HG03060 (cell line): ENCODE measurements around the gene ARHGAP26.

ENCODE experiments used
- ATAC-seq: cut with Tn5 transposase; IDR thresholded peaks from one replicate; pipeline ENCODE4 v1.9.1; 2021; ENCODE audit warnings: low read depth, moderate number of reproducible peaks; ENCODE audit not compliant: unreplicated experiment

Gene ARHGAP26

DNA sequence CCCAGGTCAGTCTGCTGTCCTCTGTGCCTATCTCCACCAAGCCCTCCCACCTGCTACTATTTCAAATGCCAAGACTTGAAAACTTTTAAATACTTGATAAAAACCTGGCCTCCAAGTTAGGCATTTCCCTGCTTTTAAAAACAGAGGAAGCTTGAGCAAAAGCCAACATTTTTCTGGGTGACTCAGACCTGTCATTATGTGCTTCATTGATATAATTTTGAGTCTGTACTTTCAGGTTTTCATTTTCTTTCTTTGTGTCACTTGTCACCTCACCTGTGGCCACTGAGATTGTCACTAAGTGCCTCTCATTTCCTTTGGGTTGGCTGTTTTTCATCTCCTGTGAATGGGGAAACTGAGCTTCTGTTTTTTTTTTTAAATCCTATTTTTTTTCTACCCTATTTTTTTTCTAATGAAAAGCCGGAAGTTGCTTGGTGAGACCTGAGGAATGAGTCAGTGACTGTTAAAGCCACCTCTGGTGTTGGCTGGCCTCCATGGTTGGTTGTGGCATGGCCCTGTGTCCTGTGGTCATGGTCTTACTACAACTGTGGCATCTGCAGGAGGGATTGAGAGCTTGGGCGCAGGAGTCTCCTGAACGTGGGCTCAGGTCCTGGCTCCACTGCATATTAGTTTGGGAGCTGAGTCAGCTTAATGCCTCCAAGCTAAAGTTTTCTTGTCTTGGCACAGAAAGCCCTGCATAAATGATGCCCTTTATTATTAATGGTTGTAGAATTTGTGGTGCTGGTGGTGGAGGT is 56.7 kb downstream of the ARHGAP26 start:
- no peak for ATAC-seq

DNA sequence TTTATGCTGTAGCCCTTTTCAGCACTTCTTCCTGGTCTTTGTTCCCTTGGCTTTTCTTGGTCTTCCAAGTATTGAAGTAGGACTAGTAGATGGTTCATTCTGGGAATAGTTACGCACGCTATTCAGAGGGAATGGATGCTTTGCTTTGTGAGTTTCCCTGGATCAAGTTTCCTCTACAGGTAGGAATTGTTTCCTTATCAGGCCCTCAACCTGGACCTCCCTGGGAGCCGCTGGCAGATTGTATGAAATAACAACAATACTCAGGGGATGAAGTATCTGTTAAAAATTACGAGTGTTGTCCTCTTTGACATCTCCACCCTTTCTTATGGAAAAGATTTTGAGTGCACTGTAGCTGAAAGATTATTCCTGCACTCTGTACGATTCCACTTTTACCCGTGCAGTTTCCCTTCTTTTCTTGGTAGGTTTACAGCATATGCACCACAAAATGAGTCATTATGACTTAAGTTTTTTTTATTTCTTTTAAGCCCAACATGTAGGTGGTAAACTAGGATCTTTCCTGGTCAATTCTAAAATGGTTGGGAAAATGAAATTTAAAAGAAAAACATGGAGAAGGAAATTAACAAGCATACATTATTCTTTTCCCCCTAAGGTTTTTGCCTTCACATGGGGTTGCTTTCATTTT is 57.9 kb downstream of the ARHGAP26 start:
- ATAC-seq, result no peak

DNA sequence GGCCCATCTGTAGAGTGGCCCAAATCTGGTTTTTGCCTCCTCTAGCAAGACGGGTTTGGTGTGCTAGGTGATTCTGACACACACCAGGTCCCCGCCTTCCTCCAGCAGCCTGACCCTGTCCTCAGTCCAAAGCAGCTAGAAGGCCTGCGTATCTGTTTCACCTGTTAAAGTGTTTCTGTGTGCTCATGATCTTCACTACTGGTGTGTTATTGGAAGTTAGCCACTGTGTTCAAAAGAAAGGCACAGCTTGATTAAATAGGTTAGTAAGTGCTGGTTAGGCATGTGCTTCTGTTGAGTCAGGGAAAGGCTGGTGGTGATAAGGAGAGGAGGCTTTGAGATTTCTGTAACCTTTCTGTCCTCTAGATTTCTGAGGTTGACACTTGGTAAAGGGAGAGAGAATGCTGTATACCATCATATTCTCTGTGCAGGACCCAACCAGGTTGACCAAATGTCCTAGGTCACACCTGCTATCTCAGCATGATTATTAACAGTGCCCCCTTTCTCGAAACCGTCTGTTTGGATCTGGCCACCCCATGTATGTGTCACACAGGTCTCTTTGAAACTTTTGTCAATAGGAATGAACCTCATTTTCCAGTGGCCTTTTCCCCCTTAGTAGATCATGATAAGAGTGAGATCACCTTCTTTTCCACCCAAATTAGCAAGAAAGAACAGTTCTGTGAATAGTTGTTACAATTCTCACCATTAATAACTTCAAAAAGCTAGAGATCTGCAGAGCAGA is 58.8 kb downstream of the ARHGAP26 start:
- ATAC-seq, result no peak

DNA sequence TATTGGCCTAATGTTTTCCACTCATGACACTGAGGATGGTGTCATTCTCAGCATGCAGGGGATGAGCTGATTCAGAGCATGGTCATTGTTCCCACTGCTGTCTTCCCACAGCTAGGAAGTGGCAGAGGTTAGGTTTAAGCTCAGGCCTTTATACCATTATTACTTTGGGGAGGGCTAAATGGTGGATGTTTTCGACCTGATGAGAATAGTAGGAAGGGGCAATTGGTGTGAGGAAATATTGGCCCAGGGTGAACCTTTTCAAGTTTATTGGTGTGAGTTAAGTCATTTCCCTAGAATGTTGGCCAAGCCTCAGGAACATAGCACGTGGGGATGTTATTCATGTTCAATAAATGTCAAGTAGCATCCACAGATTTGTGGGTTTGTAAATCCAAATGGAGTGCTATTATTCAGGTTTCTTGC is 59.6 kb downstream of the ARHGAP26 start:
- no peak for ATAC-seq

DNA sequence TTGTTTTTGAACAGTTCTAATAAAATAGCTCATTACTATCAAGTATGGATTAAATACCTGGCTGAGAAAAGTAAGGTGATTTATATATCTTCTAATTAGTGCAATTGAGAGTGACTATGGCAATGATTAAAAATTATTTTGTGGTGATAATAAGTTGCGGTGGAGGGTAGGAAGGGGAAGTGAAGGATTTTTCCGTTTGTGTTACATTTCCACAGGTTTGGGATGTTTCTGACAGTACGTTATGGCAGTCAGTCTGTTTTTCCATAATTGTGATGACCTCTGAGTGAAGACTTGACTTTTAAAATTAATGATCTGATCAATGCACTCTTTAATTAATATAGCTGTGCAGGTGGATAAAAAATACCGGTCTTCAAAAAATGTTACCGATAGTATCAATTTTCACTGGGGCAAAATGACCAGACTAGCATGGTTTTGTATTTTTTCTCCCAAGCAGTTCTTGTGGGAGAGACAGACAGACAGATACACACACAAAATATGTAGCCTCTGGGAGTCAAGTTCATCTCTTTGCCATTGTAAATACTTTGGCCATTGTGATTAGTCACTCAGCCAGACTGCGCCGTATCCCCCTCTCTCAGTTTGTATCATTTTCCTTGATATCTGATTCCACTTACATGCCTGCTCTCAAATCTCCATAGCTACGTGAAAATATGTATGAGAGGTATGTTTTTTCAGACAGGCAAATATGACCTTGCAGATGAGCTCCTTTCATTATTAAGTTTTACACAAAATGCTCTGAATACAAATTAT is 60.2 kb downstream of the ARHGAP26 start:
- no peak for ATAC-seq

DNA sequence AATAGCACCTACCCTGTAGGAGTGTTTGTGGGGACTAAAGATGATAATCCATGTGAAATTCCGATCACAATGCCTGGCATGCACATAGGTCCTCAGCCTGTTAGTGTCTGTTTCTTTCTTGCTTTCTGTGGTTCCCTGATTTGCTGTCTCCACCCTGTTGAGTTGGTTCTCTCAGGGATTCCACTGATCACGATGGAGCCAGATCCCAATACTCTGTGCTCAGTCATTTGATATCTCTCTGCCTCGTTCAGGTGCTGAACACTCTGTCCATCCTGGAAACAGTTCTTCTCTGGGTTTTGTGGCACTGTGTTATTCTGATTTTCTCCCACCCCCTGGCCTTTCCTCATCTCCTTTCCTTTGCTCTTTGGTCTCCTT is 60.8 kb downstream of the ARHGAP26 start:
- no peak for ATAC-seq

DNA sequence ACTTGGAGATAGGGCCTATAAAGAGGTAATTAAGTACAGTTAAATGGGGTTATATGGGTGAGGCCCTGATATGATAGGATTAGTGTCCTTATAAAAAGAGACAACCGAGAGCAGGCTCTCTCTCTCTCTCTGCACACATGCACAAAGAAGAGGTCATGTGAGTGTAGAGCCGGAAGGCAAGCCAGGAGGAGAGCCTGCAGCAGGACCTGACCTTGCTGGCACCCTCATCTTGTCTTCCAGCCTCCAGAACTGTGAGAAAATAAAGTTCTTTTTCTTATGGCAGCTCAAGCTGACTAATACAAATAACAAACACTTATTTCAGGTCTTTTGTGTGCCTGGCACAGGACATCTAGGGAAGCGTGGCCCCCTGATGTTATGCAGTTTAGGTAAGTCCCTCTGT is 62.1 kb downstream of the ARHGAP26 start:
- ATAC-seq, result no peak

DNA sequence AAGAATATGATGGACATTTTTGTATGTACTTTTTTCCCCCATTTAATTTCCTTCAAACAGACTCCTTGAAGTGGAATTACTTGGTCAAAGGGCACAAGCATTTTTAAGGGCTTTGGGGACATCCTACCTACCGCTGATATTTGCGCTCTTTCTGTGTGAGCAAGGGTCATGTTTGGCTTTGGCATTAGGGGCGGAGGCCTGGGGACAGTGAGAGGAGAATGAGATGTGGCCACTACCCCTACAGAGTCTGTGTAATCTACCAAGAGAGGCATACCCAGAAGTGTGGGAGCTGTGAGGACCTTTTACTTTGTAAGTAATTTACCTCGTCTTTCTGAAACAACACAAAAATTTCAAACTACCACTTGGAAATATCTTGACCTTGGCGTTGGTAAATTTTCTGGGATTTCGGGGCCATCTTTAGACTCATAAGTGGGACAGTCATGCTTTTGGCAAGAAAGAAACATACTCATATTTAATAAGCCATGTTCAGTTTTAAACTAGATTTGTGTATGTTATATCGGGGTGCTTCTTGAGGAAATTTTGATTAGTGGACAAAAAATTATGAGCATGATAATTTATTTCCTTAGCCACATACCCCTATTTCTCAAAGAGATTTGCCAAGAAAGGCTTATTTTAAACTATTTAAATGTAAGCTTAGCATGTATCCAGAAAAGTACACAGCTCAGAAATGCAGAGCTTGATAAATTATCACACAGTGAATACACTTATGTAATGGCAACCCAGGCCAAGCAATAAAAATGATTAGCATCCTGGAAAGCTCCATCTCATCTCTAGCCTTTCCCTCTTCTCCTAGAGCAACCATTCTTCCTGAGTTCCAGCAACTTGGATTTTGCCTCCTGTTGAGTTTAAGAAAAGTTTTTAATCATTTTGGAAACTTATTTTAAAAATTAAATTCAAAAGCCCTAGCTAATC is 63.6 kb downstream of the ARHGAP26 start:
- ATAC-seq, result no peak

DNA sequence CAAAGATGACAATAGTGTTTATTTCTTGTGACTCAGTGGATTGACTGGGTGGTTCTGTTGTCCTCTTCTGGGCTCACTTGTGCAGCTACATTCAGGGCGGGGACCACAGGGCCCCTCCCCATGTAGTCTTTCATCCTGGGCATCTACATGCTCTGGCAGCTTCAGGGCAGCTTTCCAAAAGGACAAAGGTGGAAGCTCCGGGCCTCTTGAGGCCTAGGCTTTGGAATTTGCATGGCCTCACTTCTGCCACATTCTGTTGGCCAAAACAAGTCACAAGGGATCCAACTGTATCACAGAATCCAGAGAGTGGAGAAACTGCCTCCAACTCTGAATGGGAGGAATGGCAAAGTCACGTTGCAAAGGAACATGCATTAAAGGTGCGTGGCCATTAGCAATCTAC is 64.3 kb downstream of the ARHGAP26 start:
- no peak for ATAC-seq

DNA sequence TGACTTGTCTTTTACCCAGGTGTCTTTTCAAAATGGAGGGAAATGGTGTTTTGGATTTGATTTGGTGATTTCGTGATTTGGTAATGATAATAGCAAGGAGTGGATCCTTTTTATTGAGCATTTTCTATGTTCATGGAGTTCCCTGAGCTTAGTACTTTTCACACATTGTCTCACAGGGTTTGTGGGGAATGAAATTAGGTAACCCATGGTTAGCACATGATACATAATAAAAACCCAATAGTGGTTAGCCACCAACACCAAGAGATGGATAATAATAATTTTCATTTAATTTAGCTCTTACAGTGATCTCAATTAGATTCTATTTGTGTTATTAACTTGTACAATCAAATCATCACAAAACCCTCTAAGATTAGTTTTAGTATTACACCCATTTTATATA is 65.4 kb downstream of the ARHGAP26 start:
- no peak for ATAC-seq

DNA sequence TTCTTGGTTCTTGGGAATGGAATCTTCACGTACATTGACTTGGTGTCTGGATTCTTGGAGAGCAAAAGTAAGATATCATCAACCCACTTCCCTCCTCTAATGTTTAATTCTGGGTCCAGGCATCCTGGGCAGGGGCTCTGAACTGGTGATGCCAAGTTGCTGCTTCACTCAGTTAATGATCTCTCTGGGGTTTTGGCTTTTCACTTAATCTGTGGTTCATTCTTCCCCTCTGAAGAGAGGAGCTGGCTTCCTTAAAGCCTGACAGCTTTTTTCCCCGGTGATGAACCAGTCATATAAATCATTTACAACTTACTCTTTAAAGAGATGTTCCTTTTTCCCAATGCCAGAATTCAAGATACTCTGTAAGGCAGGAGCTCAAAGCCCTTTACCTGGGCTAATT is 65.9 kb downstream of the ARHGAP26 start:
- no peak for ATAC-seq

DNA sequence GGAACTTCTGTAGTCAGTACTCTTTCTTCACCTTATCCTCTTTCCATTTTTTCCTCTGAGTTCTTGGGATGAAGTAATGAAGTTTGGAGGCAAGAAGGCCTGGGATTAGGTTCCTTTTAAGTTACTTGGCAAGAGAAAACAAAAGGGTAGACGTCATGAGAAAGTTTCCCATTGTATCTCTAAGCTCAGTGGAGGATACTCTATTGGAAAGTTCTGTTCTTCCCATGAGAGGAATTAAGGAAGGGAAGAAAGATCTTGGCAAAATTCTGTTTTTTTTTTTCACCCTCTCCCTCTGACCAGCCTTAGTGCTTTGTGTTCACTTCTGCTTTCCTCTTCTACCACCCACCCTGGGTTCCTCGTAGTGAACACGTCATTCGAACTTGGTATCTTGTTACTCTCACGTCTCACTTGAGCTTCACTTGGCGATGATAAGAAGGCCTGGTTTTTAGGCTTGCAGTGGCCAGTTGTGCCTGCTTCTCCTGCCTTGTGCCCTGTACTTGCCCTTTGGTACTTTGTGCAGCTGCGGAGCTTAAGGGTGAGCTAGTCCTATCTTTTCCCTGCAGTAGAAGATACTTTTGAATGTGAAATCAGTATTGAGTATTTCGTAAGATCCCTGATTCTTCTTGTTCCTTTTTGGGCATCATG is 67.0 kb downstream of the ARHGAP26 start:
- ATAC-seq, result no peak

DNA sequence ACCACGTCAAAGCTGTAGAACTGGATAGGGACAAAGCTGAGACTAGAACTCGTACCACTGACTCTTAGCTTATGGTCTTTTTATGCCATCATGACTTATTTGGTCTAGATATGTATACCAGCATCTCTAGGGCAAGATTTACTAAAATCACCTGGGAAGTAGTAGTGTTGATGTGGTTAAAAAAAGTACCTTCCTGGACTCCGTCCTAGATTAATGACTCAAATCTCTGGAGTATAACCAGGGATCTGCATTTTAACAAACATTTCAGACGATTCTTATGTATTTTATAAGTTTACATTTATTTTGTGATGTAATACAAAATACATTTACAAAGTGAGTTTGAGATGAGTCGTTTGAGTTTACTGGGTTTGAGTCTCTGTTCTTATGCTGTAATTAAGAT is 68.7 kb downstream of the ARHGAP26 start:
- no peak for ATAC-seq

DNA sequence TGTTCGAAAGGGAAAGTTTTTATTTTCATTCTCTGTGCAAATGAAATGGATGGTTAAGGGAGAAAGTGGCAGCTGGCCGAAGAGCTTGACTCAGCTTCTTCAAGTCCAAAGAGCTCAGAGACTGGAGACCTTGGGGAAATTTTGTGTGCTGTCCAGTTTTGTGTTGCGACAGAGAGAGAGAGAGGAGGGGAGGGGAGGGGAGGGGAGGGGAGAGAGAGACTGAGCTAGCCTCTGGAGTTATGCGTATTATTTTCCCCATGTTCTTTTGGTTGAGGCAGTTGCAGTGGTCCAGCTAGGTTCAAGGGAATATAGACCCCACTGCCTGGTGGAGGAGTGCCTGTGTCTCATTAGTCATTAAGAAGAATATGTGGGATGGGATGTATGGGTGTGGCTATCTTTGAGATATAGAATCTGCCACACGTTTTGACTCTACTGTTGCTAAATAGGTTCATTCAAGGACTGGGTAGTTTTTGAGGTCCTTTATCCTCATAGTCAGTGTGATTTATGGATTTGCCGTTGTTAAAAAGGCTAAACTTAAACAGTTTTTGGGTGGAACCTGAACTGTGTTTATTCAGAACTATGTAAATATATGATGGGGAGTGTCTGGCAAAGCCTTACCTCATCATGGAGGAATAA is 69.7 kb downstream of the ARHGAP26 start:
- ATAC-seq, result no peak

DNA sequence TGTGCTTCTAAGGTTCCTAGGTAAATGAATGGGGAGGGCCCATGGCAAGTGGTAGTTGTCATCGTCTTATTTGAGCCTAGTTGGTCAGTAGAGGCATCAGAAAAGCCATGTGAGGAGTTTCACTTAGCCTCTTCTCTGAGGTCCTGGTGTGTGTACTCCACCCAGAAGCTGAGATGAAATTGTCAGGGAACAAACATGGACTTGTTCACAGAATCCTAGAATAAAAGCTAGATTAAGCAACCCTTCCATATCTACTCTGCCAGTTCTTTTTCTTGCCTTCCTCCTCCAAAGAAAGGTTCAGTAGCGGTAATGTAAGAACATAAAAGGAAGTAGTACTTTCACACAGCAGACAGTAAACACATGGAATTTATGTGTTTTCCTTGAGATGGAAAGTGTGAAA is 70.4 kb downstream of the ARHGAP26 start:
- ATAC-seq, result no peak

DNA sequence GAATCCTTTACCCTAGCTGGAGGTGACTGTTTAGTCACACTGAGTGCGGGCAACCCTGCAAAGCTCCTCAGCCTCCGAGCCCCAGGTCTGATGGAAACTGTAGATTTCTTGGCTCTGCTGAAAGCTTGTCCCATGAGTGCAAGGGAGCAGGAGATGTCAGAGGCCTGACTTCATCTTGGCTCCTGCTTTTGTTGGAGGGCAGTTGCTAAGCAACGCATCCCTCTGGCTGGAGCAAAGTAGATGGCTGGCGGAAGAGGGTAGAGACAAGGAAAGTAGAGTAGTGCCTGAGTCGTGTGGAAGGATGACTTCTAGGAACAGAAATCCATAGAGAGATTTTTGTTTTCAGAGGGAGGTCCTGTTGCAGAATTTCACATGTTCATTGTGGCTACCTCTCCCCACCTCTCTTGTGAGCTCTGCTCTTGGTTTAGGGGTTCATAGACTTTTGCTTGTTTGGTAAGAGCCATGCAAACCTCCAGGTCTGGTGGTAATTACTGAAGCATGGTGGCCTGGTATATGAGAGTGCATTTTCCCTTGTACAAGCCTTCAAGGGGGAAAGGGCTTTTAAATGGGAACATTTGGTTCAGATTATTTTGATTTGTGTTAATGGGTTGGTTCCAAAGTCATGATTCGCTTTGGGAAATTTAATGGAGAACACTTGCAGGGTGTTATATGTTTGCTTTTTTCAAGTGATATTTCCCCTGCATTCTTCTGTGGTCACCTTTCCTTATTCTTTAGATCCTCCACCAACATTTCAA is 71.5 kb downstream of the ARHGAP26 start:
- ATAC-seq, result no peak

DNA sequence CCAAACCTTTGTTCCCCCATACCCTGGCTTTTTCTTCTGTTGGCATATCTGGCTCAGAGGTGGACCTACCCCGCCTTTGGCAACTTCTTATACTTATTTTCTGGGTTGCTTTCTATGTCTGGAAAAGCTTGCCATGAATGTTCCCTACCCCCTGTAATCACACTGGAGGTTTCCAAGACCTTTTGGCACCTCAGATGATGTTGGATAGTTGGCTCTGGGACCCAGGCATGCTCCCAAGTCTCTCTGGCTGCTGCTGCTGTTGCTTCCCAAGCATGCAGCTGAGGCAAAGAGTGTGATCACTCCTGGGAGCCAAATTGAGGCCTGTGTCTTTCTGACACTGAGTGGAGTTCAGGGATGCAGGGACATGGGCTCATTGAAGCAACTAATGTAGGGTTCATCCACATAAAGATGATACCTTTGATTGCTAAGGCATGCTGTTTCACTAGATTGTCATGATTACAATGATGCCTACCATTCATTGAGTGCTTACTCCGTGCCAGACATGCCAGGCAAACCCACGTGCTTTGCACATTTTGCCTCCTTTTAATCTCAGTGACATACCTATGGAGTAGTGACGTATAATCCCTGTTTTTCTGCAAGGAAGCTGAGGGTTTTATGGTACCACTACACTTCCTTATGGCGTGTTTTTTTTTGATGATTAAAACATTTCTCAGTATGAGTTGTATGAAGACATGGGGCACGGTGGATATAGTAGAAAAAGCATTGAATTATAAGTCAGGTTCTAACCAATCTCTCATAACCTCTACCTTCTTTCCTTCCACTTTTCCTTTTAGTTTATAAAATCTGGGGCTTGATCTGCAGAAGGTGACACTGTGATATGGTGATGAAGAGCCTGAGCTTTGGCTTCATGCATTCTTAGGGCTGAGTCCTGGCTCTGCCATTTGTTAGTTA is 73.1 kb downstream of the ARHGAP26 start:
- no peak for ATAC-seq
